Epithelial cell of proximal tubule (primary cell): ENCODE measurements around the gene THEMIS2. TPM values are rescaled to one million over a fixed set of nuclear protein-coding genes. Genes with fewer than 3 reads are reported as not detected.
"Not testable (repeated sequence)": the region's sequence is repeated elsewhere in the genome, so short reads cannot be mapped to it uniquely, and the experiment has no call there.

Experiments
- DNase-seq: peaks from one replicate; pipeline ENCODE4 v3.0.0-alpha.2; 2011; ENCODE audit warnings: low read depth
- H3K4me3 ChIP-seq: 2 replicates; pipeline ENCODE4 v1.5.1; 2011; ENCODE audit warnings: low read depth, mild to moderate bottlenecking, low read length
- CTCF ChIP-seq: conservative IDR thresholded peaks from 2 replicates; pipeline ENCODE4 v1.5.1; 2012; ENCODE audit warnings: low read depth, mild to moderate bottlenecking, low read length
- total RNA-seq: library from RNA; depleted of rRNA; stranded (reverse); fragments of >200 nt; gene quantifications from 2 replicates; pipeline ENCODE4 v1.2.3, GENCODE V29; 2015

Gene THEMIS2
- total RNA-seq, 1 donor from 2014 or later: 24.2 TPM

- DNase-seq: no peak
- no peak overlapping the region for H3K4me3 ChIP-seq
- no peak for TF ChIP-seq CTCF
Measured at GRCh38 chr1:27832762-27833161, 39.6 kb upstream of the THEMIS2 start.

- TF ChIP-seq CTCF: no peak
- no peak for DNase-seq
- no peak overlapping the region for H3K4me3 ChIP-seq
Measured at GRCh38 chr1:27833470-27833869, 38.9 kb upstream of the THEMIS2 start.

GRCh38 chr1:27835046-27835445 lies 37.3 kb upstream of the THEMIS2 start:
- no peak for DNase-seq
- TF ChIP-seq CTCF: no peak
- no peak overlapping the region for H3K4me3 ChIP-seq

GRCh38 chr1:27835501-27835900 lies 36.8 kb upstream of the THEMIS2 start:
- no peak overlapping the region for H3K4me3 ChIP-seq
- no peak for TF ChIP-seq CTCF
- no peak for DNase-seq

GRCh38 chr1:27849951-27850350 lies 22.4 kb upstream of the THEMIS2 start:
- no peak for TF ChIP-seq CTCF
- no peak for DNase-seq
- H3K4me3 ChIP-seq: no peak overlapping the region

GRCh38 chr1:27855085-27855484 lies 17.3 kb upstream of the THEMIS2 start:
- no peak for TF ChIP-seq CTCF
- DNase-seq: no peak
- no peak overlapping the region for H3K4me3 ChIP-seq

- DNase-seq: no peak
- H3K4me3 ChIP-seq: no peak overlapping the region
- no peak for TF ChIP-seq CTCF
Measured at GRCh38 chr1:27856561-27857343, 15.6 kb upstream of the THEMIS2 start.

GRCh38 chr1:27857552-27857951 lies 14.8 kb upstream of the THEMIS2 start:
- not testable (repeated sequence) for DNase-seq

More at GRCh38 chr1:27857552-27857951, 14.8 kb upstream of the THEMIS2 start:
- not testable (repeated sequence) for H3K4me3 ChIP-seq
